Fibroblast of mammary gland (primary cell): ENCODE results near the gene C4orf51.
A peak's percentile ranks its signal among the peaks of the same experiment; 100 is the strongest.

ENCODE experiments used
- DNase-seq: peaks from one replicate; pipeline ENCODE4 v3.0.0-alpha.2; 2010; ENCODE audit warnings: low read depth
- H3K4me3 ChIP-seq: 2 replicates; pipeline ENCODE4 v1.5.1; 2011; ENCODE audit warnings: low read depth, mild to moderate bottlenecking, low read length, moderate library complexity; ENCODE audit not compliant: control insufficient read depth
- CTCF ChIP-seq: conservative IDR thresholded peaks from 2 replicates; pipeline ENCODE4 v1.5.1; 2011; ENCODE audit warnings: low read depth, low read length, inconsistent platforms; ENCODE audit not compliant: control insufficient read depth, insufficient read depth

Gene C4orf51

DNA sequence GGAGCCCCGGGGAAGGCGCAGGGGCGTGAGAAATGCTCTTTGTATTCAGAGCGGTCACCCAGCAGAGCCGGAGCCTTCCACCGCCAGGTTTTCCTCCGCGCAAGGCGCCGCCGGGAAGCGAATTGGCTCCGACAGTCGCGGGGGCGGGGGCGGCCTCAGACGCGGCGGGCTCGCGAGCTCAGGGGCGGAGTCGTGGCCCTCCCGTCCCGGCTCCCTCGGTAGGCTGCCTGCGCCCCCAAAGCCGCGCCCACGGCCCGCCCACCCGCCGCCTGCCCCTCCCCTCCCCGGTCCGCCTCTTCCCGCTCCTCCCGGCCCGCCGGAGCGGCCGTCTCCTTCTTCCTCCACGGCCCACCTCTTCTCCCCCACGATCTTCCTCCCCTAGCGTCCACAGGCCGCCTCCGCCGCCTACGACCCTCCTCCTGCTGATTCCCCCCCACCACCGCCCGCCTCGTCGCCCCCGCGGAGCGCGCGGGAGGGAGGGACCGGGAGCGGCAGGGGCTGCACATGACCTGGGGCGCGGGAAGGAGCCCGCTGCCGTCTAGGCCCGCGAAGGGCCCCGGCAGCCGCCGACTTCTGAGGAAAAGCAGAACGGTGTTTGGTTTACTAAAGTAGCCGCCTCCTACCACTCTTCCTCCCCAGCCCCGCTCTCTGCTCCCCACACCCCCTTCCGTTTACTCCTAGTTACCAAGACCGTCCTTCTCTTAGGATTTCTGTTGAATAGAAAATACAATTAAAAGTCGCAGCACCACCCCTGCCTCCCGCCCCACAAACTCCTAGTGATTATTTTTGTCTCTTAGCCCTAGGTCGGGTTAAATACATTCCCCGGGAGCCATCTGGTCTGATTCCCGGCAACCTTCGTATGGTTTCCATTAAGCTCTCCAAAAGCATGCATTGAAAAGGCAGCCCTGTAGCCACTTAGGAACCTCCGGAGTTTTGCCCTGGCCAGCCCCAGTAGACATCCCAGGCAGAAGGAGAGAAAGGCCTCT lies 53.2 kb downstream of the C4orf51 start:
- peak overlapping the region; percentile 51 for H3K4me3 ChIP-seq
- no peak for TF ChIP-seq CTCF
- peak; percentile 88 for DNase-seq

- H3K4me3 ChIP-seq, result no peak overlapping the region
- peak; percentile 30 for DNase-seq
- TF ChIP-seq CTCF, result no peak
These were observed 54.1 kb downstream of the C4orf51 start for GRCh38 chr4:145734031-145734430.

GRCh38 chr4:145734576-145735346 lies 54.8 kb downstream of the C4orf51 start:
- no peak for TF ChIP-seq CTCF
- H3K4me3 ChIP-seq, result peak overlapping the region; percentile 26
- peak; percentile 97 for DNase-seq

DNA sequence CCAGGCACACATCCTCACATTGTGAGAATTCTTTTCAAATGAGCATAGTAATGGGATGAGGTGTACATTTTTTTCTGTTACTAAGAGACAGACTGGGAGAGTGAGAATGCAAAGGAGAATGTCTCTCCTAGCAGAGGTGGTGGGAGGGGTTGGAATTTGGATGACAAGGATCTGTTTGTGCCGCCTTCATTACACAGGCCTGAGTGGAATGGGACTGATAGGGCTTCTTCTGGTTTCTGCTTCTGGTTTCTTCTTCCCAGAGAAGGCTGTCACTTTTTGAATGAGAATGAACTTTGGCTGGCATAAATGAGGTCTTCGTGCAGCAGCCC lies 55.4 kb downstream of the C4orf51 start:
- no peak overlapping the region for H3K4me3 ChIP-seq
- TF ChIP-seq CTCF, result no peak
- DNase-seq, result peak; percentile 91

GRCh38 chr4:145735827-145736226 lies 55.9 kb downstream of the C4orf51 start:
- no peak for TF ChIP-seq CTCF
- DNase-seq, result no peak
- H3K4me3 ChIP-seq, result no peak overlapping the region

DNA sequence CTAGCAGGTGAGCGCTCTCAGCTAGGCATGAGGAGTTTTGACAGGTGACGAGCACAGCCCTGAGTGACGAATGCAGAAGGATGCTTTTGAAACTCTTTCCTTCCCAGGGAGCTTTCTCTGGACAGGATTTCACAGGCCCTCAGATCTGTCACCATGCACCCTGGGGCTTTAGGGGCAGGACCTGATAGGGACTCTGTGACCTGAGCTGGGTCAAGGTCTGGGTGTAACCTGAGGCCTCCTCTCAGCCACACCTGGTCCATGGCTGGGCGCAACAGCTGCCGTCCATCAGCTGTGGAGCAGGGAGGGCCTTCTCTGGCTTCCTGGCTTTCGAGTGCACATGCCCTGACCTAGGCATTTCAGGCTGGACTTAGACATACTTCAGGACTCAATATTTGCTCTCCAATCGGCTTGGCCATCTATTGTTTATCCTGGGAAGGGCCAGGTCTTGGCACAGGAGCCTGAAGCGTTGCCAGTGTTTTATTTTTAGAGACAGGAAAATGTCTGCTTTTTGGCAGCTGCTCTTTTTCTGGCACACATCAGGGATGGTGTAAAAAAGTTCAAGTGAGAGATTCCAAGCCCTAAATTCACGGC lies 56.4 kb downstream of the C4orf51 start:
- peak; percentile 37 for DNase-seq
- no peak for TF ChIP-seq CTCF

More for the DNA sequence above, 56.4 kb downstream of the C4orf51 start:
- H3K4me3 ChIP-seq, result no peak overlapping the region
